GM12878 (cell line): Measurements from ENCODE around the gene ASCC3. TPM values are rescaled to one million over a fixed set of nuclear protein-coding genes. Genes with fewer than 3 reads are reported as not detected.

Source experiments
- ATAC-seq: fragments of 200-7000 bp; cut with Tn5 transposase; 3 replicates; pipeline ENCODE4 v1.9.1; 2020; ENCODE audit warnings: mild to moderate bottlenecking, moderate library complexity
- BruUV-seq: library from RNA; stranded (reverse); fragments of 400-500 nt; replicated peaks from 2 replicates; lab custom pipeline; 2021; lab: Mats Ljungman, UMichigan
- CTCF ChIA-PET: fragments of 300-600 bp; sonication (Branson Sonifier 250); formaldehyde crosslinking; extraction: SDS; loops from one replicate; lab custom pipeline; 2021; ENCODE audit warnings: inconsistent platforms; lab: Yijun Ruan, JAX
- POLR2A ChIA-PET: fragments of 350-600 bp; formaldehyde crosslinking; extraction: SDS; loops from one replicate; lab custom pipeline; 2021; ENCODE audit warnings: inconsistent platforms; lab: Charles Lee
- RAD21 ChIA-PET: fragments of 300-600 bp; sonication (Branson Sonifier 250); formaldehyde crosslinking; loops from one replicate; lab custom pipeline; 2023; ENCODE audit warnings: antibody characterized with exemption; ENCODE audit not compliant: unreplicated experiment; lab: Charles Lee
- SMC1A ChIA-PET: fragments of 300-600 bp; sonication (Branson Sonifier 250); formaldehyde crosslinking; loops from one replicate; lab custom pipeline; 2023; ENCODE audit not compliant: unreplicated experiment, uncharacterized antibody; lab: Charles Lee
- DNase-seq: peaks from one replicate; pipeline ENCODE4 v3.0.0-alpha.2; 2011; ENCODE audit warnings: low read depth, low spot score
- FAIRE-seq: peaks from 3 replicates; lab custom pipeline; 2011; peaks lifted over from hg19 to GRCh38; lab: Jason Lieb, UNC
- H2AFZ ChIP-seq: 2 replicates; pipeline ENCODE4 v1.6.0; 2011; ENCODE audit warnings: low read depth, low read length, control low read depth; ENCODE audit not compliant: control insufficient read depth
- H3K27ac ChIP-seq: 2 replicates; pipeline ENCODE4 v1.5.1; 2011; ENCODE audit warnings: control low read depth; ENCODE audit not compliant: control insufficient read depth, insufficient read depth
- H3K27me3 ChIP-seq, 2 experiments: replicated peaks in 1 of 2; 2 replicates each; pipeline versions ENCODE4 v1.6.0 to v1.6.1; 2011; ENCODE audit warnings: low read length in 1 of 2; ENCODE audit not compliant: control insufficient read depth in 2 of 2, insufficient read depth in 2 of 2
- H3K36me3 ChIP-seq, 2 experiments: 2 replicates each; pipeline ENCODE4 v1.5.1; 2011; ENCODE audit warnings: low read length in 1 of 2; ENCODE audit not compliant: control insufficient read depth in 2 of 2, insufficient read depth in 2 of 2
- H3K4me1 ChIP-seq: 2 replicates; pipeline ENCODE4 v1.6.1; 2011; ENCODE audit warnings: mild to moderate bottlenecking, low read length, moderate library complexity, mixed read lengths; ENCODE audit not compliant: control insufficient read depth, insufficient read depth
- H3K4me2 ChIP-seq: 2 replicates; pipeline ENCODE4 v1.6.0; 2011; ENCODE audit warnings: control low read depth; ENCODE audit not compliant: control insufficient read depth, insufficient read depth
- H3K4me3 ChIP-seq: fragments of 200-600 bp; sonication (generic); 2 replicates; pipeline ENCODE4 v1.5.1; 2016
- H3K79me2 ChIP-seq: 2 replicates; pipeline ENCODE4 v1.6.0; 2011; ENCODE audit warnings: low read length; ENCODE audit not compliant: control insufficient read depth, insufficient read depth
- H3K9ac ChIP-seq: 2 replicates; pipeline ENCODE4 v1.8.0; 2011; ENCODE audit warnings: low read length, control low read depth, mixed read lengths; ENCODE audit not compliant: control insufficient read depth, insufficient read depth
- H3K9me3 ChIP-seq: replicated peaks from 3 replicates; pipeline ENCODE4 v1.5.1; 2011; ENCODE audit warnings: mild to moderate bottlenecking, low read length; ENCODE audit not compliant: control insufficient read depth, insufficient read depth
- H4K20me1 ChIP-seq: 2 replicates; pipeline ENCODE4 v1.6.0; 2011; ENCODE audit not compliant: control insufficient read depth, insufficient read depth
- EZH2 ChIP-seq: IDR thresholded peaks from 2 replicates; pipeline ENCODE4 v1.6.1; 2012; ENCODE audit warnings: low read depth, mild to moderate bottlenecking, control low read depth, inconsistent platforms, low read length, borderline replicate concordance; ENCODE audit not compliant: control insufficient read depth
- FOXK2 ChIP-seq: fragments of 450-650 bp; IDR thresholded peaks from 2 replicates; pipeline ENCODE4 v1.6.1; 2017; ENCODE audit warnings: mild to moderate bottlenecking, moderate library complexity
- IKZF2 ChIP-seq, 2 experiments: fragments of 450-650 bp; IDR thresholded peaks; 2 replicates each; pipeline ENCODE4 v1.6.1; 2017; ENCODE audit warnings: mild to moderate bottlenecking in 2 of 2, moderate library complexity in 2 of 2
- NFYB ChIP-seq: IDR thresholded peaks from 2 replicates; pipeline ENCODE4 v1.6.1; 2011; ENCODE audit warnings: low read depth, mild to moderate bottlenecking, low read length, improper control_type of control experiment, moderate library complexity; ENCODE audit not compliant: insufficient read depth
- RELA ChIP-seq: fragments of 450-650 bp; IDR thresholded peaks from 2 replicates; pipeline ENCODE4 v1.8.0; 2014; ENCODE audit warnings: borderline replicate concordance; ENCODE audit not compliant: partially characterized antibody
- SPI1 ChIP-seq: IDR thresholded peaks from 2 replicates; pipeline ENCODE4 v1.6.1; 2011; ENCODE audit warnings: low read depth, mild to moderate bottlenecking, low read length, moderate library complexity, borderline replicate concordance; ENCODE audit not compliant: insufficient read depth
- STAT1 ChIP-seq: fragments of 450-650 bp; conservative IDR thresholded peaks from 2 replicates; pipeline ENCODE4 v1.6.1; 2014; ENCODE audit warnings: antibody characterized with exemption, mild to moderate bottlenecking
- WGBS: methylation state at CpG from one replicate; pipeline ENCODE4 v1.1.6; 2016; ENCODE audit warnings: low lambda C conversion rate; ENCODE audit not compliant: insufficient replicate concordance, insufficient coverage; ENCODE audit errors: missing lambda C conversion rate; 5-methylcytosine and 5-hydroxymethylcytosine counted together
- in situ Hi-C: fragments of 300-500 bp; cut with MboI; formaldehyde crosslinking; loops from 9 replicates; pipeline ENCODE4 v1.14.3; 2018; ENCODE audit warnings: mixed read lengths
- intact Hi-C: fragments of 100-400 bp; cut with micrococcal nuclease; formaldehyde crosslinking; loops from one replicate; pipeline ENCODE4 v1.14.2; 2022; ENCODE audit not compliant: unreplicated experiment
- polyA plus RNA-seq, 11 experiments: library from polyadenylated mRNA; depleted of rRNA in 4 of 11; unstranded in 6 of 11; stranded (reverse) in 5 of 11; fragments of >200 nt; fragmentation: Nextera tagmentation in 4 of 11; fragmentation: Illumina TruSeq in 1 of 11; extraction: Ambion mirVana in 4 of 11; extraction: Trizol in 1 of 11; gene quantifications; 1 replicate in 1 of 11; 2 replicates in 10 of 11; pipeline versions ENCODE4 v1.2.1 to v1.2.3, GENCODE V29; 2011 to 2016; ENCODE audit warnings: inconsistent platforms in 2 of 11, missing spikeins in 2 of 11, low read depth in 1 of 11
- total RNA-seq, 4 experiments: library from RNA; depleted of rRNA in 3 of 4; stranded (reverse); fragments of >200 nt in 3 of 4; fragmentation: Illumina TruSeq in 1 of 4; extraction: Trizol in 1 of 4; gene quantifications; 2 replicates each; pipeline versions ENCODE4 v1.2.1 to v1.2.3, GENCODE V29; 2013 to 2021
- TF ChIP-seq, protein P1 (sequence below): fragments of 450-650 bp; IDR thresholded peaks from 2 replicates; pipeline ENCODE4 v1.6.1; 2017; ENCODE audit warnings: mild to moderate bottlenecking, low read depth, inconsistent platforms; ENCODE audit not compliant: poor library complexity, severe bottlenecking
- TF ChIP-seq, protein P2 (sequence below): IDR thresholded peaks from 2 replicates; pipeline ENCODE4 v1.6.1; 2011; ENCODE audit warnings: low read depth, mild to moderate bottlenecking, low read length, moderate library complexity, borderline replicate concordance; ENCODE audit errors: extremely low read depth
- TF ChIP-seq, protein P3 (sequence below): fragments of 450-650 bp; IDR thresholded peaks from 2 replicates; pipeline ENCODE4 v1.6.1; 2017; ENCODE audit warnings: antibody characterized with exemption, mild to moderate bottlenecking, moderate library complexity
- TF ChIP-seq, protein P4 (sequence below): IDR thresholded peaks from 2 replicates; pipeline ENCODE4 v1.6.1; 2011; ENCODE audit warnings: low read depth, low read length, improper control_type of control experiment, borderline replicate concordance
- TF ChIP-seq, protein P5 (sequence below): fragments of 450-650 bp; IDR thresholded peaks from 2 replicates; pipeline ENCODE4 v1.6.1; 2014; ENCODE audit warnings: mild to moderate bottlenecking
- TF ChIP-seq, protein P6 (sequence below): fragments of 450-650 bp; conservative IDR thresholded peaks from 2 replicates; pipeline ENCODE4 v1.6.1; 2017; ENCODE audit warnings: mild to moderate bottlenecking, moderate library complexity

ASCC3 gene
- total and polyA plus RNA-seq, 10 of the 15 experiments (the other 5 are each of a cell fraction or from before 2014, with no cell fraction given): 19.9 to 76.2 (median 55.9) TPM

DNA sequence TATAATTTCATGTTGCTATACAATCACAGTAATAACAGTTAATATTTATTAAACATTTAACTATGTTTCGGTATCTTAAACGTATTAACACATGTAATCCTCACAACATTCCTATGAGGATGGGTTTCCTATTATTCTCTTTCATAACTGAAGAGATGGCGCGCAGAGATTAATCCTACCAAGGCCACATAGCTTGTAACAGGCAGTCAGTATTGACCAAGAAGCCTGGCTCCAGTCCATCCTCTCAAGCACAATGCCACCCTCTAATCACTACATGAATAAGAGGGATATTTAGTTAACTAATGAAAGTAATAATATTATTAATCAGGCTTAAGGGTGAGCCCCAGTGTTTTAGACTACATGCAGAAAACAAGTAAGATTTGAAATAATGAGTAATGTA lies 266.7 kb downstream of the ASCC3 start:
- ChIA-PET SMC1A (interaction anchor here (1.7 to 2.8 kb wide), 2 partner anchors 8 to 12 kb away, joined by 8 read pairs; no protein-coding TSS in a partner anchor), POLR2A (no interaction called here), RAD21 (no interaction called here), CTCF (interaction anchor here (0.6 to 0.7 kb wide), 2 partner anchors 14 to 23 kb away, joined by 3 read pairs; no protein-coding TSS in a partner anchor)
- Histone ChIP-seq H3K36me3 (0 out of 4 replicates have a peak, but pooled peaks cover 0 to 2% of the 10 kb centered on the region in 2 experiments), H3K4me2 (no peak overlapping the region), H2AFZ (no peak overlapping the region), H3K9me3 (no peaks in the 10 kb centered on the region), H3K79me2 (no peaks in the 10 kb centered on the region), H3K27me3 (no peaks in the 10 kb centered on the region), H3K4me3 (no peak overlapping the region), H3K9ac (no peak overlapping the region), H4K20me1 (no peaks in the 10 kb centered on the region), H3K27ac (no peak overlapping the region), H3K4me1 (0 out of 2 replicates have a peak, but pooled peaks cover 2% of the 10 kb centered on the region)
- 97% methylated on average over 4 of the region's 4 CpGs for WGBS
- no peak for FAIRE-seq
- no peak for ATAC-seq
- in situ Hi-C loops (no loop called here), intact Hi-C loops (no loop called here)
- BruUV-seq: no TSS peak
- no peak for DNase-seq
- TF ChIP-seq FOXK2 (no peak), RELA (no peak), SPI1 (no peak), EZH2 (no peak), IKZF2 (IDR thresholded peaks at IDR 0.05) (no peak), STAT1 (no peak), NFYB (no peak)
- TF ChIP-seq, protein P1, sequence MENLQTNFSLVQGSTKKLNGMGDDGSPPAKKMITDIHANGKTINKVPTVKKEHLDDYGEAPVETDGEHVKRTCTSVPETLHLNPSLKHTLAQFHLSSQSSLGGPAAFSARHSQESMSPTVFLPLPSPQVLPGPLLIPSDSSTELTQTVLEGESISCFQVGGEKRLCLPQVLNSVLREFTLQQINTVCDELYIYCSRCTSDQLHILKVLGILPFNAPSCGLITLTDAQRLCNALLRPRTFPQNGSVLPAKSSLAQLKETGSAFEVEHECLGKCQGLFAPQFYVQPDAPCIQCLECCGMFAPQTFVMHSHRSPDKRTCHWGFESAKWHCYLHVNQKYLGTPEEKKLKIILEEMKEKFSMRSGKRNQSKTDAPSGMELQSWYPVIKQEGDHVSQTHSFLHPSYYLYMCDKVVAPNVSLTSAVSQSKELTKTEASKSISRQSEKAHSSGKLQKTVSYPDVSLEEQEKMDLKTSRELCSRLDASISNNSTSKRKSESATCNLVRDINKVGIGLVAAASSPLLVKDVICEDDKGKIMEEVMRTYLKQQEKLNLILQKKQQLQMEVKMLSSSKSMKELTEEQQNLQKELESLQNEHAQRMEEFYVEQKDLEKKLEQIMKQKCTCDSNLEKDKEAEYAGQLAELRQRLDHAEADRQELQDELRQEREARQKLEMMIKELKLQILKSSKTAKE: no peak
- TF ChIP-seq, protein P2, sequence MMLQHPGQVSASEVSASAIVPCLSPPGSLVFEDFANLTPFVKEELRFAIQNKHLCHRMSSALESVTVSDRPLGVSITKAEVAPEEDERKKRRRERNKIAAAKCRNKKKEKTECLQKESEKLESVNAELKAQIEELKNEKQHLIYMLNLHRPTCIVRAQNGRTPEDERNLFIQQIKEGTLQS: no peak
- TF ChIP-seq, protein P3, sequence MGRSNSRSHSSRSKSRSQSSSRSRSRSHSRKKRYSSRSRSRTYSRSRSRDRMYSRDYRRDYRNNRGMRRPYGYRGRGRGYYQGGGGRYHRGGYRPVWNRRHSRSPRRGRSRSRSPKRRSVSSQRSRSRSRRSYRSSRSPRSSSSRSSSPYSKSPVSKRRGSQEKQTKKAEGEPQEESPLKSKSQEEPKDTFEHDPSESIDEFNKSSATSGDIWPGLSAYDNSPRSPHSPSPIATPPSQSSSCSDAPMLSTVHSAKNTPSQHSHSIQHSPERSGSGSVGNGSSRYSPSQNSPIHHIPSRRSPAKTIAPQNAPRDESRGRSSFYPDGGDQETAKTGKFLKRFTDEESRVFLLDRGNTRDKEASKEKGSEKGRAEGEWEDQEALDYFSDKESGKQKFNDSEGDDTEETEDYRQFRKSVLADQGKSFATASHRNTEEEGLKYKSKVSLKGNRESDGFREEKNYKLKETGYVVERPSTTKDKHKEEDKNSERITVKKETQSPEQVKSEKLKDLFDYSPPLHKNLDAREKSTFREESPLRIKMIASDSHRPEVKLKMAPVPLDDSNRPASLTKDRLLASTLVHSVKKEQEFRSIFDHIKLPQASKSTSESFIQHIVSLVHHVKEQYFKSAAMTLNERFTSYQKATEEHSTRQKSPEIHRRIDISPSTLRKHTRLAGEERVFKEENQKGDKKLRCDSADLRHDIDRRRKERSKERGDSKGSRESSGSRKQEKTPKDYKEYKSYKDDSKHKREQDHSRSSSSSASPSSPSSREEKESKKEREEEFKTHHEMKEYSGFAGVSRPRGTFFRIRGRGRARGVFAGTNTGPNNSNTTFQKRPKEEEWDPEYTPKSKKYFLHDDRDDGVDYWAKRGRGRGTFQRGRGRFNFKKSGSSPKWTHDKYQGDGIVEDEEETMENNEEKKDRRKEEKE: no peak
- TF ChIP-seq, protein P4, sequence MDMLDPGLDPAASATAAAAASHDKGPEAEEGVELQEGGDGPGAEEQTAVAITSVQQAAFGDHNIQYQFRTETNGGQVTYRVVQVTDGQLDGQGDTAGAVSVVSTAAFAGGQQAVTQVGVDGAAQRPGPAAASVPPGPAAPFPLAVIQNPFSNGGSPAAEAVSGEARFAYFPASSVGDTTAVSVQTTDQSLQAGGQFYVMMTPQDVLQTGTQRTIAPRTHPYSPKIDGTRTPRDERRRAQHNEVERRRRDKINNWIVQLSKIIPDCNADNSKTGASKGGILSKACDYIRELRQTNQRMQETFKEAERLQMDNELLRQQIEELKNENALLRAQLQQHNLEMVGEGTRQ: no peak
- TF ChIP-seq, protein P5, sequence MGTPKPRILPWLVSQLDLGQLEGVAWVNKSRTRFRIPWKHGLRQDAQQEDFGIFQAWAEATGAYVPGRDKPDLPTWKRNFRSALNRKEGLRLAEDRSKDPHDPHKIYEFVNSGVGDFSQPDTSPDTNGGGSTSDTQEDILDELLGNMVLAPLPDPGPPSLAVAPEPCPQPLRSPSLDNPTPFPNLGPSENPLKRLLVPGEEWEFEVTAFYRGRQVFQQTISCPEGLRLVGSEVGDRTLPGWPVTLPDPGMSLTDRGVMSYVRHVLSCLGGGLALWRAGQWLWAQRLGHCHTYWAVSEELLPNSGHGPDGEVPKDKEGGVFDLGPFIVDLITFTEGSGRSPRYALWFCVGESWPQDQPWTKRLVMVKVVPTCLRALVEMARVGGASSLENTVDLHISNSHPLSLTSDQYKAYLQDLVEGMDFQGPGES: no peak
- TF ChIP-seq, protein P6, sequence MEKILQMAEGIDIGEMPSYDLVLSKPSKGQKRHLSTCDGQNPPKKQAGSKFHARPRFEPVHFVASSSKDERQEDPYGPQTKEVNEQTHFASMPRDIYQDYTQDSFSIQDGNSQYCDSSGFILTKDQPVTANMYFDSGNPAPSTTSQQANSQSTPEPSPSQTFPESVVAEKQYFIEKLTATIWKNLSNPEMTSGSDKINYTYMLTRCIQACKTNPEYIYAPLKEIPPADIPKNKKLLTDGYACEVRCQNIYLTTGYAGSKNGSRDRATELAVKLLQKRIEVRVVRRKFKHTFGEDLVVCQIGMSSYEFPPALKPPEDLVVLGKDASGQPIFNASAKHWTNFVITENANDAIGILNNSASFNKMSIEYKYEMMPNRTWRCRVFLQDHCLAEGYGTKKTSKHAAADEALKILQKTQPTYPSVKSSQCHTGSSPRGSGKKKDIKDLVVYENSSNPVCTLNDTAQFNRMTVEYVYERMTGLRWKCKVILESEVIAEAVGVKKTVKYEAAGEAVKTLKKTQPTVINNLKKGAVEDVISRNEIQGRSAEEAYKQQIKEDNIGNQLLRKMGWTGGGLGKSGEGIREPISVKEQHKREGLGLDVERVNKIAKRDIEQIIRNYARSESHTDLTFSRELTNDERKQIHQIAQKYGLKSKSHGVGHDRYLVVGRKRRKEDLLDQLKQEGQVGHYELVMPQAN: no peak
